ENCODE data around the gene DAP.

DAP gene

GRCh38 chr5:10760096-10760920, 726 bp downstream of the DAP start:
- DNase-seq: no peak

DNA sequence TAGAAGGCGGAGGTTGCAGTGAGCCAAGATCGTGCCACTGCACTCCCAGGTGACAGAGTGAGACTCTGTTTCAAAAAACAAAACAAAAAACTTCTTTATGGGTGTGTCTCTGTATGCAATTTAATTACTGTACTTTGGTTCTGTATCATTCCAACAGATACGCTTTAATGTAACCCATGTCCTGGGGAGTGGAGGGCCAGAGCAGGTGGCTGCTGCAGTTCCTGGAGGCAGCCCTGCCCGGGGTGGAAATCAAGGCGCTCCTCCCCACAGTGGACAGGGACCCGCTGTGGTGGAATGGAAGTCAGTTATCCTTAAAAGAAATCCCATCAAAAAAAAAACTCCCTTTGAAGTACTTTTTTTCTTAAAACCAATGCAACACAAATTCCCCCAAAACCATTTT, 1.9 kb downstream of the DAP start:
- no peak for DNase-seq

GRCh38 chr5:10757922-10758555, 3.0 kb downstream of the DAP start:
- no peak for DNase-seq

- DNase-seq: no peak
Measured at GRCh38 chr5:10757043-10757442, 4.0 kb downstream of the DAP start.

GRCh38 chr5:10756549-10756948, 4.5 kb downstream of the DAP start:
- no peak for DNase-seq

GRCh38 chr5:10753178-10753577, 7.9 kb downstream of the DAP start:
- no peak for DNase-seq

- no peak for DNase-seq
Measured at GRCh38 chr5:10752451-10752850, 8.6 kb downstream of the DAP start.

- no peak for DNase-seq
Measured at GRCh38 chr5:10750909-10751308, 10.1 kb downstream of the DAP start.

DNA sequence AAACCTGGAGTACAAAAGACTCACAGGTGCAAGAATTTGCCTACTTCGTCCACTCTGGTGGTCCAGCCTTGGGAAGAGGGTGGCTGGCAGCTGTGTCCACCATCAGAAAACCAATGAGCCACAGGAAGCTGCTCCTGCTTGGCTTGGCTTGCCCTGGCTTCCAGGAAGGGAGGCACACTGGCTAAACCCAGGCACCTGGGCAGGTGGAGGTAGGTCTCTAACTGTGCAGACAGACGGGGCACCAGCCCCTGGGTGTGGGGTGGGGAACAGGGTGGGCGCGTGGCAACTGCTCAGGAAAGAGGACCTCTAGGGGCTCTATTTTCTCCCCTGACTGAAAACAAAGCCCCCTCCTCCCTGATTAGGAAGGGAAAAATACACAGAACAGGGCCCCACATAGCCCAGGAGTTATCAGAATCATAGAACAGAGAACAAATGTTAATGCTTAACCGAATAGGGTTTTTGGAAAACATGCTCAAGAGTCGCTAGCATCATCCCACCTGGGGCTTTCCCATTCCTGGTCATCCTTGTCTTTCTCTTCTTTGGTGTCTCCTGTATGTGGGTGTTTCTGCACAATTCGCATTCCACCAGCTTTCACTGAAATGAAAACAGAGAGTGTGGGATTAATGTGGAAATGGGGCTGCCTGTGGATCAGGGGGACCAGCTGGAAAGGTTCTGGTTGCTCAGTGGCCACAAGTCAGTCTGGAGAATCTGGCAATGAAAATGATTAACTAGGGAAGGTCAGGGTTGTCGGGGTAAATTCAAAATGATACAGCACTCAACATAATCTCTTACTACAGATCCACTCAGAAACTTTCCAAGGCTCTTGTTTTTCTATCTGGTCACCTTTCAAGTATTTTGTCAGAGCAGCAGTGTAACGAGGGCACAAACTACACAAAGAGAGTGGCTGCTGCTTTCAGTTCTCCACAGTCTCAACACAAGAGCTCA, 13.1 kb downstream of the DAP start:
- no peak for DNase-seq

DNA sequence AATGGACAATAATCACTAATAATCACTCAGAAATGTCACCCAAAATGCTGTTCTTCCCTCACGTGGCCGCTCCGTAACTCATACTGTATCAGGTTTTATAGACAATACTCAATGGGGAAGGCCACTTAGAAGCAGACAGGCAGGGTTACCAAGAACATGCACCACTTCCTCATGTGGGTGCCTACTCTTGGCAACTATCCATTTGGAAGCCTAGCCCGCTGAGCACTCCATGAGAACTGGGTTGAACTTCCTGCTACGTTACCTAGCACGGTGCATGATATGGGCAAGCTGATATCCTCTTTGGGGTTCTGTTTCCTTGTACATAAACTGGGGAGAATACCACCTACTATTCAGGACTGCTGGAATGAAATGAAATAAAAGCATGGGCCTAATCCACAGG, 14.3 kb downstream of the DAP start:
- no peak for DNase-seq

- DNase-seq: no peak
Measured at GRCh38 chr5:10745133-10745532, 15.9 kb downstream of the DAP start.

DNA sequence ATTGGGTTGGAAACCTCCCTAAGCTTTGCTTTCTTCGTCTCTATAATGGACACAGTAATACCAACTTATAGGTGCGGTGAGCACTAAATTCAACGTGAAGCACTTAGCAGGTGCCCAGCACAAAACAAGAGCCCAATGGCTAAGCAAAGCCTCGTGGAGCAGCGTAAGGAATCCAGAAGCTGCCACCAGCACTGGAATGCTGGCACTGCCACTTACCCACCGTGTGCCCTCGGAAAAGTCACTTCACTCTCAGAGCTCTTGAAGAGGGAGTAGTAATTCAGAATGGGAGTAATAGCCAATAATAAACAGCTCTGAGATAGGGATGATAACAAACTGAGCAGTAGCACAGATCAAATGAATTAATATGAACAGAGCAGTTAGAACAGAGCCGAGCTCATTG, 16.4 kb downstream of the DAP start:
- DNase-seq: no peak

DNA sequence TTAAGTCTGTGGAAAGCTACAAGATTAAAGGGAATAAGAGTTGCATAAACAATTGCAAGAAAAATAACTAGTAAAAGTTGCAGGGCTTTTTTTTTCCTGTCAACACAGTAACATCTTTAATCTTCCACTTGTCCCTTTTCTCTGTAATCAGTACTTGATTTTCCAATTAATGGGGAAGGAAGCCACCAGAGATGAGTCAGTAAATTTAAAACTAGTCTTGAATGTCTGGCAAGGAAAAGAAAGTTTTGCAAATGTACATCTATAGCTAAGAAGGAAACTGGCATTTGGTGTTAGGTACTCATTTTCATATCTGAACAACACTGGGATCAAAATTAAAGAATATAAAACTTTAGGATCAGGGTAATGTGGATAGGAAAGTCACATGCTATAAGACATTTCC, 17.1 kb downstream of the DAP start:
- no peak for DNase-seq

GRCh38 chr5:10743526-10743925, 17.5 kb downstream of the DAP start:
- DNase-seq: no peak

DNA sequence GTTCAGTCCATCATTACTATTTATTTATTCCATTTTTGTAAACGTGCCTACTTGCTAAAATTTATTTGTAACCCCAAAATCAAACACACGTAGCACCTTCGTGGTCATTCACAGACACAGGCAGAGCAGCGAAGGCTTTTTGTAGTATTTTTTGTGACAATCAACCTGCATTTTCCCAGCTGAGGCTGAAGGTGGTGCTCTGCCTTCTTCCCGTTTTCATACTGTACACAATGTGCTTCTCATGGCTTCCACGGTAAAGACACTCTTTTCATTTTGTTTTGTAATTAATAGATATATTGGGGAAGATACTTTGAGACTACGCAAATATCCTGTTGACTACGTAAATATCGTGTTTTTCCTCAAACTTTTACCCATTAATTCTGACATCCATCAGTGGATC, 19.4 kb downstream of the DAP start:
- DNase-seq: no peak

DNA sequence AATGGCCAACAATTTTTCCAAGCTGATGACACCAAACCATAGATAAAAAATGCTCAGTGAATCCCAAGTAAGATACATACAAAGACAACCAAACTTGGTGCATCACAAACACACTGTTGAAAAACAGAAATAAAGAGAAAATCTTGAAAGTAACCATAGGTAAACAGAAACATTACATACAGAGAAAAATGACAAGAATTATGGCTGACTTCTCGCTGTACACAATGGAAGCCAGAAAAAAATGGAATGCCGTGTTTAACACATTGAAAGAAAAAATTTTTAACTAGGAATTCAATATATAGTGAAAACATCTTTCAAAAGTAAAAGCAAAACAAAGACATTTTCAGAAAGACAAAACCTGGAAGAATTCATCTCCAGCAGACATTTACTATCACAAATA, 20.6 kb downstream of the DAP start:
- DNase-seq: no peak

DNA sequence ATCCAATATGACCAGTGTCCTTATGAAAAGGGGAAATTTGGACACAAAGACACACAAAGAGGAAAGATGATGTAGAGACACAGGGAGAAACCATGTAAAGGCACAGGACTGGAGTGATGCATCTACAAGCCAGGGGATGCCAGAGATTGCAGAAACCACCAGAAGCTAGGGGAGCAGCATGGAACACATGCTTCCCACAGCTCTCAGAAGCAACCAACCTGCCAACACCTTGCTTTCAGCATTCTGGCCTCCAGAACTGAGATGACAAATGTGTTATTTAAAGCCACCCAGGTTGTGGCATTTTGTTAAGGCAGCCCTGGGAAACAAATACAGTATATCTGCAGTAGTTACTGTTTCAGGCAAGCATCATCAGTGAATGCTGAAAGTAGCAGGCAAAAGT, 23.2 kb downstream of the DAP start:
- no peak for DNase-seq

- no peak for DNase-seq
Measured at GRCh38 chr5:10736808-10737207, 24.2 kb downstream of the DAP start.

DNA sequence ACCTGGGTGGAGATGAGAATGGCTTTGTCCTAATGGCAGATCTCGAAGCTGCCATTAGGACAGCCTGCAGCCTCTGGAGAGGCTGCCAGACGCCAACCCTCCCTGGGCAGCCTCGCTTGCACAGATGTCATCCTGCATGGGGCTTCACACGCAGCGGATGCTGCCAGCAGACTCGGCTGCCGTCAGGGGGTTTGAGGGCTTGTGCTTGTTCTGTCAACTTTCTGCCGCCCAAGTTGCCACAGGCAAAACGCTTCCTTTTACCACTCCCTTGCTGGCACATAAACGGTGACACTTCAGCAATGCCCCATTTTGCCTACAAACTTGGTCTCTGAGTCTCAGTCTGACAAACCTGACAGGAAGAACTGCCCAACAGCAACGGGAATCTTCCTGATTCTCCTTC, 24.7 kb downstream of the DAP start:
- DNase-seq: no peak

DNA sequence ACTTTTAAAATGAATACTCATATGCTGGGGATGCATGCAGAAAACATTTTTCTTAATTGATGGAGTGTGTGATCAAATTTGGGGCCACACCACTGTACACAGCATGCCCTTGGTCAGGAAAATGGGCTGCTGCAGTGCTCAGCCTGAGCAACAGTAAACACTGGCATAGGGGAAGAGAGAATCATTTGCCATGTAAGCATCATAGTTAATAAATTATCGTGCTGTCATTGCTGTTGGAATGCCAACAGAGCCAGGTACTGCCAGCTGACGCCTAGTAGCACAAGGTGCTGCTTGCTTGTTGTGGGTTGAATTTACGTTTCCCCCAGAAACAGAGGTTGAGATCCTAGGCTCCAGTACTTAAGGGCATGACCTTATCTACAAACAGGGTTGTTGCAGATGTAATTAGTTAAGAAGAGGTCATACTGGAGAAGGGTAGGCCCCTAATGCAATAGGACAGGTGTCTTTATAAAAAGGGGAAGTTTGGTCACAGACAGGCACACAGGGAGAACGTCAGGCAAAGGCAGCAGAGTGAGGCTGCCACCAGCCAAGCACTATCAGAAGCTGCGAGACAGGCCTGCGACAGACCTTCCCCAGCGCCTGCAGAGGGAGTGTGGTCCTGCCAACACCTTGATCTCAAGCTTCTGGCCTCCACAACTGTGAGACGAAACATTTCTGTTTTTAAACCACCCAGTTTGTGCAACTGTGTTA, 25.3 kb downstream of the DAP start:
- no peak for DNase-seq

DNA sequence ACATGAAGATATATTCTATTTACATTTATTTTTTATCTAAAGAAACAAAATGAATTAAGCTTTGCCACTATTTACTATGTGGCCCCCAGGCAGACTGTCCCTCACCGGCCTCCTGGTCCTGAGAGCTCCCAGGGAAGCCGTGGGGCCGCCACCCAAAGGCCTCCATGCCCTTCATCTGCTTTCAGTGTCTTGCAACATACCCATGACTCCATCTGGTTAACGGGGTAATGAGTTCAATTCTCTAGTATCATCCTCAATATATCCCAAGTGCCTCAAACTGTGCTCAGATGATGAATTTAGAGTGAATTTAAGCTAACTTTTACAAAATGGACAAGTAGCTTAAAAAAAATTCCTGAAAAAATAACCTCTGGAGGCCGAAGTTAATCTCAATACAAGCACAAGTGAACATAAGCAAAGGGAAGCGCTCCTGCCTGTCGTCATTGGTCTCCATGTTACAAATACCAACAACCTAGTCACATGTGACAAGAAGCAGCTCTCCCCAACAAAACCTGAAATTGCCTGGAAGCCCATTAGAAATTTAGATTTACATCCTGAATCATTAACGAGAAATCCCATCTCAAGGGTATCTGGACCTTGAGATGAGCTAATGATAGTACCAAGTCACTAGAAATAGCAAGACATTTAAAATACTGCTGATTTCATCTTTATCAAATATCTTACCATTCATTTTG, 26.1 kb downstream of the DAP start:
- DNase-seq: no peak

DNA sequence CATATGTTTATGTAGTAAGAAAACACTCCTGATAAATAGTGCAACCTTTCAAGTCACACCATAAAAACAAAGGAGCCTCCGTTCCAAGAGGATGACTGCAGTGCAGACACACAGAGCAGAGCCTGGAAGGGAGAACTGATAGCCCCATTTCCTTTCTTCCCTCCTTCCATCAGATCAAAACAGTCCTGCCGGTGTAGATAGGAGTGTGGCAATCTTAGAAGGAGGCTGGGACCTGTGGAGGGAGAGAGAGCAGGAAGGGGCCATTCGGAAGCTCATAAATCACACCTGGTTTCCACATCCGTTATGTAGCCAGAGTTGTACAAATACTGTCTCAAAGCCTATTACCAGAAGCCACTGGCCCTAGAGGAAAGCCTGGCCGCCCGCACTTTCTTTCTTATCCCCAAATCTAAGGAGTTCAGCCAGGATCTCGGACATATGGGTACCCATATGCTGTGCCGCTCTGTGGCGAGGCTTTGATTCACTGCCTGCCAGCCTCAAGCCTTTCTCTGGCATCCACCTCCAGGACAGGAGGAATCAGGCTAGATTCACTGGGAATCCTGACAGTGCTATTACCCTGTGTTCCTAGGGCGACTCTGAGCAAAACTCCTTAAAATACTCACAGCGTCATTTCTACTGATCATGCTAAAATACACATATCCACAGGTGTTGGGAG, 26.9 kb downstream of the DAP start:
- no peak for DNase-seq

Measured in NCI-H2081 treated with DMSO at 0.1 percent for 48 hours (cell line).